Spleen (tissue), 7 donors: Measurements from ENCODE around the gene AHDC1.

ENCODE experiments used
- POLR2A ChIP-seq, 3 donors: fragments of 450-650 bp; IDR thresholded peaks; one replicate each; pipeline ENCODE4 v1.5.1; 2017; ENCODE audit warnings: antibody characterized with exemption in 3 of 3, mild to moderate bottlenecking in 1 of 3
- POLR2AphosphoS5 ChIP-seq, 3 donors: sonication (generic); formaldehyde crosslinking; IDR thresholded peaks; one replicate each; pipeline ENCODE4 v1.5.1; 2017; ENCODE audit warnings: antibody characterized with exemption in 3 of 3
- TF ChIP-seq, protein P1 (sequence below), 11 experiments: fragments of 200-600 bp in 7 of 11; fragments of 450-650 bp in 4 of 11; sonication (generic) in 4 of 11; IDR thresholded peaks in 8 of 11; conservative IDR thresholded peaks in 3 of 11; 1 replicate in 7 of 11; 2 replicates in 4 of 11; pipeline versions ENCODE4 v1.4.0 to v1.8.0; 2016 to 2021; ENCODE audit warnings: antibody characterized with exemption in 11 of 11, inconsistent platforms in 4 of 11, mild to moderate bottlenecking in 1 of 11
- donor health status: DM: no; HTN: no; CAD: no; lungs with moderate emphysema.
- donor health status: DM: no; HTN: no; CAD: no.
- donor health status: DM: no; HTN: no; CAD: no.

DNA sequence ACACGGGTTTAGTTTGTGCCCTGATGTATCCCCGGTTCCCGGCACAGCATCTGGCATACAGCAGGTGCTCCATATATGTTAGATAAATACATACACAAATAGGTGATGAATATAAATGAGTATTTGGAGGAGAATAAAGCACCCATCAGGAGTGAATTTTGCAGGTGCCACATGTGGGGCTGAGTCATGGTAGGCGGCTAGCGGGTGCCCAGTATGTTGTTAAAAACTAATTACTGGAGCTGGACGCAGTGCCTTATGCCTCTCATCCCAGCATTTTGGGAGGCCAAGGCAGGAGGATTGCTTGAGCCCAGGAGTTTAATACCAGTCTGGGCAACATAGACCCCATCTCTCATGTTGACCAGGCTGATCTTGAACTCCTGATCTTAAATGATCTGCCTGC is 97.2 kb downstream of the AHDC1 start:
- TF ChIP-seq, protein P1, sequence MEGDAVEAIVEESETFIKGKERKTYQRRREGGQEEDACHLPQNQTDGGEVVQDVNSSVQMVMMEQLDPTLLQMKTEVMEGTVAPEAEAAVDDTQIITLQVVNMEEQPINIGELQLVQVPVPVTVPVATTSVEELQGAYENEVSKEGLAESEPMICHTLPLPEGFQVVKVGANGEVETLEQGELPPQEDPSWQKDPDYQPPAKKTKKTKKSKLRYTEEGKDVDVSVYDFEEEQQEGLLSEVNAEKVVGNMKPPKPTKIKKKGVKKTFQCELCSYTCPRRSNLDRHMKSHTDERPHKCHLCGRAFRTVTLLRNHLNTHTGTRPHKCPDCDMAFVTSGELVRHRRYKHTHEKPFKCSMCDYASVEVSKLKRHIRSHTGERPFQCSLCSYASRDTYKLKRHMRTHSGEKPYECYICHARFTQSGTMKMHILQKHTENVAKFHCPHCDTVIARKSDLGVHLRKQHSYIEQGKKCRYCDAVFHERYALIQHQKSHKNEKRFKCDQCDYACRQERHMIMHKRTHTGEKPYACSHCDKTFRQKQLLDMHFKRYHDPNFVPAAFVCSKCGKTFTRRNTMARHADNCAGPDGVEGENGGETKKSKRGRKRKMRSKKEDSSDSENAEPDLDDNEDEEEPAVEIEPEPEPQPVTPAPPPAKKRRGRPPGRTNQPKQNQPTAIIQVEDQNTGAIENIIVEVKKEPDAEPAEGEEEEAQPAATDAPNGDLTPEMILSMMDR (IDR thresholded peaks at IDR 0.05 in 8 of 11, conservative IDR thresholded peaks at IDR 0.05 in 3 of 11): no peak
- TF ChIP-seq POLR2A (IDR thresholded peaks at IDR 0.05): no peak
- no peak for TF ChIP-seq POLR2AphosphoS5 (IDR thresholded peaks at IDR 0.05)
